Sigmoid colon (tissue), 4 donors: ENCODE measurements around the gene DDI2.

Source experiments
- EP300 ChIP-seq, 4 donors: sonication (generic); formaldehyde crosslinking; IDR thresholded peaks; one replicate each; pipeline ENCODE4 v1.6.1; 2017; ENCODE audit warnings: antibody characterized with exemption in 4 of 4
- POLR2A ChIP-seq, 2 donors: fragments of 450-650 bp; IDR thresholded peaks; one replicate each; pipeline ENCODE4 v1.6.1; 2016; ENCODE audit warnings: antibody characterized with exemption in 2 of 2, mild to moderate bottlenecking in 2 of 2, moderate library complexity in 2 of 2
- POLR2AphosphoS5 ChIP-seq, 4 donors: sonication (generic); formaldehyde crosslinking; IDR thresholded peaks; one replicate each; pipeline ENCODE4 v1.6.1; 2017; ENCODE audit warnings: antibody characterized with exemption in 4 of 4
- TF ChIP-seq, protein P1 (sequence below), 4 experiments: fragments of 450-650 bp in 3 of 4; fragments of 200-600 bp in 1 of 4; IDR thresholded peaks; one replicate each; pipeline ENCODE4 v1.5.1; 2016 to 2019; ENCODE audit warnings: antibody characterized with exemption in 4 of 4, mild to moderate bottlenecking in 3 of 4, moderate library complexity in 2 of 4

DNA sequence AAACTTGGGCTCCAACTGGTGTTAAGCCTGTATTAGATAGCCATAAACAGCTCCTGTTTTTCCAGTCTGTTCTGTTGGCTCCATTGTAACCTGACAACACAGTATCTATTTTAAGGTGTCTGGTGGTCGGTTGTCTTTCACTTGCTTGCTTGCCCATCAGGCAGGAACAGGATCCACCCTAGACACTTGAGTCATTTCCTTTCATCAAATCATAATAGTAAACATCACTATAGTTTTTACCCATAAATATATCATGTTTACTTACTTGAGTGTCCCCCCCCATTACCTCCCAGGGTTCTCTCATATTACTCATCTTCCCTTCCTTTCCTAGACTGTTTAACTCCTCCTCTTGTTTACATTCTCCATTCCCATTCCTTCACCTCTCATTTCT is 2.9 kb downstream of the DDI2 start:
- TF ChIP-seq POLR2A (IDR thresholded peaks at IDR 0.05), result no peak
- TF ChIP-seq, protein P1, sequence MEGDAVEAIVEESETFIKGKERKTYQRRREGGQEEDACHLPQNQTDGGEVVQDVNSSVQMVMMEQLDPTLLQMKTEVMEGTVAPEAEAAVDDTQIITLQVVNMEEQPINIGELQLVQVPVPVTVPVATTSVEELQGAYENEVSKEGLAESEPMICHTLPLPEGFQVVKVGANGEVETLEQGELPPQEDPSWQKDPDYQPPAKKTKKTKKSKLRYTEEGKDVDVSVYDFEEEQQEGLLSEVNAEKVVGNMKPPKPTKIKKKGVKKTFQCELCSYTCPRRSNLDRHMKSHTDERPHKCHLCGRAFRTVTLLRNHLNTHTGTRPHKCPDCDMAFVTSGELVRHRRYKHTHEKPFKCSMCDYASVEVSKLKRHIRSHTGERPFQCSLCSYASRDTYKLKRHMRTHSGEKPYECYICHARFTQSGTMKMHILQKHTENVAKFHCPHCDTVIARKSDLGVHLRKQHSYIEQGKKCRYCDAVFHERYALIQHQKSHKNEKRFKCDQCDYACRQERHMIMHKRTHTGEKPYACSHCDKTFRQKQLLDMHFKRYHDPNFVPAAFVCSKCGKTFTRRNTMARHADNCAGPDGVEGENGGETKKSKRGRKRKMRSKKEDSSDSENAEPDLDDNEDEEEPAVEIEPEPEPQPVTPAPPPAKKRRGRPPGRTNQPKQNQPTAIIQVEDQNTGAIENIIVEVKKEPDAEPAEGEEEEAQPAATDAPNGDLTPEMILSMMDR (IDR thresholded peaks at IDR 0.05), result no peak
- TF ChIP-seq EP300 (IDR thresholded peaks at IDR 0.05), result no peak
- TF ChIP-seq POLR2AphosphoS5 (IDR thresholded peaks at IDR 0.05), result no peak
